ENCODE data around the gene CCDC186.

Gene CCDC186

DNA sequence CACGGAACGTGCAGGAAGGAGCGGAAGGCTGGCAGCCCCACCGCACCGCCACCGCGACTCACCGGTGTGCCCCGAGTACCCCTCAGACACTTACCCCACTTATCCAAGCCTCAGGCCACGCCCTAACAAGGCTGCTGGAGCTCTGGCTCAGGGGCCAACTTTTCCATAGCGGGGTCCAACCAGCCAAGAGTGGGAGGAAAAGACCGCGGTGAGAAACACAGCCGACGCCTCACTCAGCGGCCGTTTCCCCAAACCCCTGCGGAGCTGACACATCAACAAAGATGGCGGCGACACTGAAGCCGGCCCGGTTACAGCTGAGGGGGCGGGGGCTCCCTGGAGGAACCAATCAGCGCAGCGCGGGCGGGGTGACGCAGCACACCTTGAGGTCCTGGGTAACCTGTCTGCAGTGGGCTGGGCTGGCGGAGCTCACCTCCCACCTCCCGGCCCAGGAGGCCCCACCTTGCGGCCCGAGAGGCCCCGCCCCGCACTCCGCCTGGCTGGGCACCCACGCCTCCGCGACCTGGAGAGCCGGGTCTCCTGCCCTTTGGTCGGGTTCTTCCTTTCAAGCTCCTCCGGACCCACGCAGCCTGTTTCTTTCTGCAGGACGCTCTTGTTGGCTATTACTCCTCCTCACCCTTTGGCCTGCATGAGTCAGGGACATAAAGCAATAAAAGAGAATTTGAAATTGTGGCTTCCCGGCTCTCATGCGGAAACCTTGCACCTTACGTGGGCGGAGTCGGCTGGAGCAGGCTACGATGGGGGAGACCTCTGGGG is at the start of gene CCDC186:
CCDC186 (minus strand) TSS at position 283 of the 774 bp plus-strand sequence. CDS start 10,935 bp downstream, outside the sequence.
- DNase-seq = peak; percentile 99

DNA sequence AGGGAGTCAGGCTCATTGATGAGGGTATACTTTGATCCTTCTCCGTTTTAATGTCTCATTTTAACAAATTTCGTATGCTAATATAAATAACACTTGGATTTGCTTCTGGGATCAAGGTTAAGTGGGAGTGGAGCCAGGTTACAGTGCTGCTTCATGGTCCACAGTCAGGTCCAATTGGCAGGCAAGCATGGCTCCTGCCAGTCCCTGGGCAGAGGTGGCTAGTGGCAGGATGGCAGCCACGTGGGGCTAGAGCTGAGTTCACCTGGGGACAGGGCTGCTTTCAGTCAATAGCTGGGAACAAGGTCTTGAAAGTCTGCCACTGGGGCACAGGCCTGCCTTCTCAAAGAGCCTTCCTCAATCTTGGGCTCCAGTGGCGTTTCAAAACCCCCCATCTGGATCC is 49.1 kb upstream of the CCDC186 start:
- no peak for DNase-seq

DNA sequence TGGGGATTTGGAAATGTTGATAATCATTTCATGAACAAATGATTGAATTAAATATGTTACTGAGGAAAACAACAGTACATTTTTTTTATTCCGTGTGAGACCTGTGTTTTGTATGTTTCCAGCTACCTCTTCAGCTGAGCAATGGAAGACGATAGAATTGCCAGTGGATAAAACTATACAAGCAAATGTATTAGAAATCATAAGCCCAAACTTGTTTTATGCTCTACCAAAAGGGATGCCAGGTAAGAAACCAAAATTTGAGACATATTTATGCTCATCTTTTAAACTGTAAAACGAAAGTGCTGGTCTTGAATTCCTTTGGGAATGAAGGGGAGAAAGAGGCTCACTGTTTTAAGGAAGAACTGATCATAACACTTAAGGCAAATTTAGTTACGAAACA is 47.2 kb upstream of the CCDC186 start:
- DNase-seq = no peak

DNA sequence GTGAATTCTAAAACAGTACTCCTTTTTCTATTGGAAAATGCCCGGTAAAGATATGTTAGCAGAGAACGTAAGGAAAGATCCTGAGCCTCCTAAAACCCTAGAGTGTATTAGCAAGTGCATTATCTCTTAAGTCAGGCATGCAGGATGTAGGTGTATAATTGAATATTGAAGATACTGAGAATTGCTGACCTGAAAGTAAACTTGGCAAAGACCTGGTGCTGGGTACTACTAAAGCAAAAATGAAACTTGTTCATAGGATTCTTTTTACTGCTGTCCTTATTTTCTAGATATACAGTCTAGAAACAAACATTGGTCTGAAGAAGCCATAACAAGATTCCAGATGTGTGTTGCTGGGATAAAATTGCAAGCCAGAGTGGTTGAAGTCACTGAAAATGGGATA is 46.3 kb upstream of the CCDC186 start:
- no peak for DNase-seq

DNA sequence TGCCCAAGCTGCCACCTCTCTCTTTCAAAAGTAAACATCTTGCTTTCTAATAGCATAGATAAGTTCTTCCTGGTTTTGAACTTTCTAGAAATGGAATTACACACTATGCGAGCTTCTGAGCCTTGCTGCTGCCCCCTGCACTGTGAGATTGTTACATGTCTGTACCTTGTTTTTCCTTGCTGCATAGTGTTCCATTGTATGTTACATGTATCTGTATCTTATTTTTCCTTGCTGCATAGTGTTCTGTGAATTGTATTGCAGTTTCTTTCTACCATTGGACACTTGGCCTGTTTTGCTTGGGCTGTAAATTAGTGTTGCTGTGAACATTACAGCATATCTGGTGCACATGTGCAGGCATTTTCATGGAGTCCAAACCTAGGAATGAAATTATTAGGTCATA is 41.0 kb upstream of the CCDC186 start:
- DNase-seq = no peak

DNA sequence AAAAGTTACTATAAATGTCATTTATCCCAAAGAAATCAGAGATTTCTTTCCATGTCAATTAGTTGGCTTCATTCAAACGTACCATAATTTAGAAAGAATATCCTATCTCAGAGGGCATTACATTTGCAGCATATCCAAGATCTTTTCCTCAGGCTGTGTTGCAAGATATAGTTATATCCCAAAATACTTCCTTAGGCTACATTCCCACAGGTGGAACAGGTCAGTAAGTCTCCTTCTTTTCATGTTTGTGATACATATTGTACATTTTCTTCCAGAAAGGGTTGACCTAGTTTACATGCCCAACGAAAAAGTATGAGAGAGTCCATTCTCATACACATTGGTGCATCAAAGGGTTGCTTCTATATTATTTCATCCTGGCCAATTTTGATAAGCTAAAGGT is 38.1 kb upstream of the CCDC186 start:
- DNase-seq = no peak

DNA sequence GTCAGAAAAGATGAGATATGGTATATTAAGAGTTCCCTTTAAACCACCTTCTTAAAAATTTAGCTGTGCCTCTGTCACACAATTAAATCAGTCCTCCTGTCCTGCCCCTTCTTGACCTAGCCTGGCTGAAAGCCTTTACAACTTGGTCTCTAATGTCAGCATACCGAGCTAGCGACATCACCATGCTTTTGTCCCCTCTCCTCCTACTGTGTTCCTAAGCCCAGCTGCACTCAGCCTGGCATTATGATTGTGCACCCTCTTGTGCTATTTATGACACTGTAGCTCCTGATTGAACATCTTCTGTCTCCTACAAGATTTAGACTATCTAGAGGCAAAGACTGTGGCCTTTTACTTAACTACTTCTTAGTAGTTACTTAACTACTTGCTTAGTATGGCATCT is 34.3 kb upstream of the CCDC186 start:
- DNase-seq = no peak

DNA sequence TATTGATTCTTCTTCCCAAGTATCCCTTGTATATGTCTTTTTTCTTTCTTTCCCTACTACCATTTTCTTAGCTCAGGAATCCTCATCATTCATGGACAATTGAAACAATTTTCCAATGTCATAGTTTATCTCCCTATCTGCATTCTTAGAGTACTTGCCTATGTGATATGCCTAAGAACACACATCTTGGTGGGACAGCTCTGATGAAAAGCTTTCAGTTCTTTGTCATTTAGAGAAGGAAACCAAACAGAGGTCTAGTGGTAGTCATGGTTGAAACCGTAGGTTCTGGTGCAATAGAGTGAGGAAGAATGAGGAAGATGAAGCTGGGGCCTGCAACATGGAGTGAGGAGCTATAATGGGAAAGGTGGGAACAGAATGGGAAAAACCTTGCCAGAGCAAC is 33.3 kb upstream of the CCDC186 start:
- no peak for DNase-seq

DNA sequence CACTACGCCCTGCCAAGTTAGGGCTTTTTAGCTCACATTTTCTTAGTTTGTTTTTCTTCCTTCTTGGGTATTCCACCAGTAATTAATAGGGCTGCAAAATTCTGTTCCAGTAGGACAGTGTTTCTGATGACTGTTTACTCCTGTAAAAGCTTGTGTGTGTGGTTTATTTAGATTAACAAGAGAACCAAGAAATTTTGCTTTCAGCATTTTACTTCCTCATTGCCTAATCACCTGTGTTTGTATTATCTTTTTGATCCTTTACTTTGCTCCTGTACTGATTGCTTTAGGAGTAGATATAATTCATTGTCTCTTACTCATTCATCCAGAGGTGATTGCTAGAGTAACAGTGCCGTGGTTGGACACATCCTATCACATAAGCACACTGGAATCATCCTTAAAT is 32.9 kb upstream of the CCDC186 start:
- DNase-seq = no peak

DNA sequence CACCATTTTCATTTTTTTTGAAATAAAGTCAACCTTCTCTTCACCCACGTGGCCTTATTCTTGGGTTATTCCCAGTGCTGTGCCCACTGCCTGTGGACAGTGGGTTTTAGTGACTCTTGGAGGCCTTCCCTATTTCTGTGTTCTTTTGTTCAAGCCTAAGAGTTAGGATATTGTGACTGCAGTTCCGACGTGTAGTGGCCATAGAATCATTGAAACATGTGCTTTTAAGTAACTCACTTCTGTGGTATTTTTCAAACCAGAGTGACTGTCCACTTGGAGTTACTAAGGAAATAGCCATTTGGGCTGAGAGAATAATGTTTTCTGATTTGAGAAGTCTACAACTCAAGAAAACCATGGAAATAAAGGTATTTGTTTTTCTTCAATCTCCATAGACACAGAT is 28.8 kb upstream of the CCDC186 start:
- DNase-seq = no peak

DNA sequence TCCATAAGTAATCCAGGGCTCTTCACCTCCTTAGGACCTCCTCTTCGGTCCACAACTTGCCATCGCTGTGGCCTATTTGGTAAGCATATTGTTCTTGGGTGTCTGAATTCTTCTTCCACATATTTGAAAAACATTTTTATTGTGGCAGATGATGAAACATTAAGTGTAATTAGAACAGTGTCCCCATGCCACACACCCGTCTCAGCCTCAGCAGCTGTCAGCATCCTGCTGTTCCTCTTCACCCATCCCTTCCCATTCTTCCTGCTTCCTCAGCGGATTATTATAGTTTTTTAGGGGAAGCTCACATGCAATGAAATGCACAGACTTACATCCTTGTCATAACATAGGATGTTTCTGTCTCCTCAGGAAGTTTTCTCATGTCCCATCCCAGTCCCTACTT is 25.2 kb upstream of the CCDC186 start:
- no peak for DNase-seq

DNA sequence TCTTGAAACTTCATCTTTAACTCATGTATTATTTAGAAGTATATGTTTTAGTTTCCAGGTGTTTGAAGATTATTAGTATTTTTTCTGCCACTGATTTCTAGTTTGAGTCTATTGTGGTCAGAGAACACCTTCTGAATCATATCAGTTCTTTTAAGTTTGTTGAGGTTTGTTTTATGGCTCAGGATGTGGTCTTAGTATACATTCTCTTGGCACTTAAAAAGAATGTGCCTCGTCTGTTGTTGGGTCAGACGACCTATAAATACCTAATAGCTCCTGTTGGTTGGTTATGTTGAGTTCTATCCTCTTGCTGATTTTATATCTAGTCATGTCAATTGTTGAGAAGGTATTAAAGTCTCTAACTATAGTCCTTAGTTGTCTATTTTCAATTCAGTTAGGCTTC is 21.1 kb upstream of the CCDC186 start:
- no peak for DNase-seq

DNA sequence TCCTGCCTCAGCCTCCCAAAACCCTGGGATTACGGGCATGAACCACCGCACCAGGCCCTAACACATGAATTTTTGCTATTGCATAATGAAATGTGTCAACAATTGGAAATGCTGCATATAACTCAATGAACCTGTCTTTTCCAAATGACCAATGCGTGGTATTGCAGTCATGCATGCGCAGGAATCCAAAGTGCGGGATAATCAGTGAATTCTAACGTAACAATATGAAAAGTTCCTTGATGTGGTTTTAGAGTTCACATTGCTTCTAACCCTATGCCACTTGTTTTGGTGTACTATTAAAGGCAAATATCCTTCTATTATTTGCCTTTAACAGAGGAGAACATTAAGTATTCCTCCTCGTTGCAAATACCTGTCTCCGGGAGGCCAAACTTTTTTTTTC is 15.7 kb upstream of the CCDC186 start:
- DNase-seq = no peak

DNA sequence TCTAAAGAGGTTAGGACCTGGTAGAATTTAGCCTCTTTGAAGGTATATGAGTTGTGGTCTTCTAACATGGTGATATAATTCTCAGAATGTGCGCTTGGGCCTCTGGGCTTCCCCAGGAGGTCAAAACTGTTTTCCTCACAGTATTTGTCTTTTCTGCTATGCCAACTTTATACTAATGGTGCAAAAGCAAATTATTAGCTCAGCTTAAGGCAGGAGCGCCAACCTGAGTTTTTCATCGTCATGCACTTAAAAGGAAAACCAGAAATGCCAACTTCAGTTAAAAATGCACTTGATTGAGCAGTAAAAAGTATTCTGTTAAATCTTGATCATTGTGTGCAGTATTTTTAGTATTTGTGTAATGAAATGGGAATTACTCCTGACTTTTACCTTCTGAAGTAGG is 14.9 kb upstream of the CCDC186 start:
- DNase-seq = no peak

DNA sequence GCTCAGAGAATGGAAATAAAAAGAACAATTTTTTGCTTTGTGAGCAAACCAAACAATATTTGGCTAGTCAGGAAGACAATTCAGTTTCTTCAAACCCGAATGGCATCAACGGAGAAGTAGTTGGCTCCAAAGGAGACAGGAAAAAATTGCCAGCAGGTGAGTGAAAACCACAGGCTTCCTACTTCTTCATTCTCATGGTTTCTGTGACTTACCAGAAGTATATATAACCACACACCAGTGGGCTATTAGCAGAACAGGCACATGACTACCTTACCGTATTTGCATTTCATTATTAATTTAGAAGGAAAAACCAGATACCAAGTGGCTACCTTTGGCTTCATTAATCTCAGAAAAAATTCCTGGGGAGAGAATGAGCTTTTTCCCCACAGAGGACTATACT is 14.0 kb upstream of the CCDC186 start:
- DNase-seq = no peak

DNA sequence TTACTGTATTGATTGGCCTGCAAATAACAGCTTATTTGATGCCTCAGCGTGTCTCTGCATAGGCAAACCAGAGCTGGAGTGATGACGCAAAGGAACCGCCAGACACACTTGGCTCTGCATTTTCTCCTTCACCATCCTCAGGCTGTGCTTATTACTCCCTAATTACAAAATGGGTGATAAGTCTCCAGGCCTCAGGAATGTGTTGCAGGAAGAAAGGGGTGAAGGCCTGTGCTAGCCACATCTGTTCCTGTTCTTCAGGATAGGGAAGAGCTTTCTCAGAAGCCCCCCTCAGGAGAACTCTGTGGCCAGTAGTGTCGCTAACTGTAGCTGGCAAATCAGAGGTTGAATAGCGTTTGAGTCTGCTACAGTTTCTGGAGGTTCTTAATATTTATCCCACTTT is 10.3 kb upstream of the CCDC186 start:
- no peak for DNase-seq

DNA sequence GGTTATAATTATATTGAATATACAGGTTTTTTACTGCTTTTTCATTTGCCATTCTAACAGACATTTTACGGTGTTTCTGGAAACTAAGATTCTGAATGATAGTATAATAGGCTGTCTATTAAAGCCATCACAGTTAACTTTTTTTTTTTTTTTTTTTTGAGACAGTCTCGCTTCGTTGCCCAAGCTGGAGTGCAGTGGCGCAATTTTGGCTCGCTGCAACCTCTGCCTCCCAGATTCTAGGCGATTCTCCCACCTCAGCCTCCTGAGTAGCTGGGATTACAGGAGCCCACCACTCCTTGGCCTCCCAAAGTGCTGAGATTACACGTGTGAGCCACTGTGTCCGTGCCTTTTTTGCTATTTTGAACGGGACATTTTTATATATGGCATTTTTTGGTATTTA is 9.6 kb upstream of the CCDC186 start:
- no peak for DNase-seq

DNA sequence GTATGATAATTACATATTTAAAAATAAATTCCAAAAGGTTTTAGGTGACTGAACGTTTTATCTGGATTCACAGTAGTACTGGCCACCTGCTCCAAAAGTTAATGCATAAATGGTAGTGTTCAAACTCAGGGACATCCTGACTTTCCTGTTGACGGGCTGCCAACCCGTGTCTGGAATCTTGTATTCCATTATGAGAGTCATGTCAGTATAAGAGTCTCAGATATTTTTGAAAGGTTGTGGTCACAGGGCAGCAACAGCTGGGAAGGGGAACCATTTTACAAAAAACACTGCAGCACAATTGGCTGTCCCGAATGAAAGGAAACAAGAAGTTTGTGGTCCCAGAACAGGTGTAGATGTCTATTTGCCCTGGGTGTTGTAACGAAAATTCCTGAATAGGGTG is 8.0 kb upstream of the CCDC186 start:
- no peak for DNase-seq

DNA sequence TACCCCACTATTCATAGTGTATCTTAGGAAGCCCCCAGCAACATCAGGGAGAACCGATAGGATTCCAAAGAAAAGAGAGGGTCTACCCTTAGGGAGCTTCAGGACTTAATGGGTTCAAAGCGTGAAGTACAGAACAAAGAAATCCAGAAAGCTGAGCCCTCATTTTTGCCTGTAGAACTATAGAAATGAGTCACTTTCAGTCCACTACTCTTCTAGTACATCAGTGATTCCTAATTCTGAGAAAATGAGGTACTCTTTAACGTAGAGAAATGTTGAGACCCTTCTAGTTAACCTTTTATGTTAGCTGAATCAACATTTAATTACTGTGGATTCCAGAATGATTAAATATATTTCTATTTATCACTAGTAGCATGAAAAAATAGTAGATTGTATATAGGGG is 6.9 kb upstream of the CCDC186 start:
- no peak for DNase-seq

DNA sequence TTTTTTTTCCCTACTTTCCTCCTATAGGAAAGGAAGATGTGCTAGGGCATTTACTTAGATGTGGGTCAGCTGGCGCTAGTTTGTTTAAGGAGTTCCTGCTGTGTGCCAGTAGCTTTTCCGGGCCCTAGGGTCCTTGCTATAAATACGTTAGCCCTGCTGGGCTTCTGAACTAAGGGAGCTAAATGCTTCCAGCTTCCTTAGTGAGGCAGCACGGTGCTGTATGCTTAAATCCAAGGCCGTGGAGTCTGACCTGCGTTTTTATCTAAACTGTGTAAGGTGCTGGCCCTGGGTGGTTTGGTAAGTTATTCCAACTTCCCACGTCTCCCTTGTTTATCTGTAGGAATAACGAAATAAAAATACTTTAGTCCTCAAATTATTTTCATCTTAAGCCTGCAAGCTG is 5.7 kb upstream of the CCDC186 start:
- no peak for DNase-seq

DNA sequence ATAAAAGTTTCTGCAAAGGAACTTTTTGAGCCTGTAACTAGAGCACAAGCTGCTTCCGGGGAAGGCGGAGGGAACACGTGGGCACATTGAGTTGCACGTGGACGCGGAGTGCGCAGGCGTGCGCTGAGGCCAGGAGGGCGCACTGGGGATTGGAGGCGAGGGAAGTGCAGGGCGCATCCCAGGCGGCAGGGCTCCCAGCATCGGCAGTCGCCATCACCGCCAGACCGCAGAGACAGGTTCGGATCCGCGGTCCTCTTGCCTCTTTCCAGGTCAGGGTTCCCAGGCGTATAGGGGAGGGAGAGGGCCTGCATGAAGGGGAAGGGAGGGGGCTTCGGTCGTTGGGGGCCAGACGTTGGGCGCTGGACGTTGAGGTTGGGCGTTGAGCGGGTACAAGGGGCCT is 5.1 kb upstream of the CCDC186 start, which contains the start of gene TDRD1:
TDRD1 (plus strand) TSS at position 206 of the 400 bp plus-strand sequence. CDS start 8,479 bp downstream, outside the sequence.
- no peak for DNase-seq

DNA sequence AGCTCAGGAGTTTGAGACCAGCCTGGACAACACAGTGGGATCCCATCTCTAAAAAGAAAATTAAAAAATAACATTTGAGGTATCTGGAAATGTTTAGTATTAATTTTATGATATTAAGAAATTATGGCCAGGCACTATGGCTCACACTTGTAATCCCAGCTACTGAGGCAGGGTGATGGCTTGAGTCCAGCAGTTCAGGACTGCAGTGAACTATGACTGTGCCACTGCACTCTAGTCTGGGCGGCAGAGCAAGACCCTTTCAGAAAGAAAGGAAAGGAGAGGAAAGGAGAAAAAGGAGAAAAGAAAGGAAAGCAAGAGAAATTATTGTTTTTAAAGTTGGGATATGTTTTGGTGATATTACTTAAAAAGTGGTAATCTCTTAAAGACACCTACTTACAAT is 2.5 kb upstream of the CCDC186 start:
- no peak for DNase-seq

DNA sequence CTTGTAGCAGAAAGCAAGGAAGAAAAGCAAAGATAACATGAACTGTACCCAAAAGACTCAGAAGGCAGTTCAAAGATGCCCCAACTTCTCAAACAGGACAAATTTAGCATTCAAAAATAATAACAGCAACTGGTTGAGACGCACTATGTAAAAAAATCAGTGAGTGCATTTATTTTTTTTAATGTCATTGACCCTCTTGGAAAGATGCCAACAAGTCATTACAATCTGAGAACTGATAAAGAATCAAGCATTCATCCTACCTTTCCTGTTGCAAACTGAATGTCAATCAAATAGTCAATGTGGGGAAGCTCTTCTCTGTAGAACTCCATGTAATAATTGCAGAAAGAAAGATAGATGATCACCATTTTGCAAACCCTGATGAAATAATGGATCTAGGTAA is 1.7 kb upstream of the CCDC186 start:
- no peak for DNase-seq

DNA sequence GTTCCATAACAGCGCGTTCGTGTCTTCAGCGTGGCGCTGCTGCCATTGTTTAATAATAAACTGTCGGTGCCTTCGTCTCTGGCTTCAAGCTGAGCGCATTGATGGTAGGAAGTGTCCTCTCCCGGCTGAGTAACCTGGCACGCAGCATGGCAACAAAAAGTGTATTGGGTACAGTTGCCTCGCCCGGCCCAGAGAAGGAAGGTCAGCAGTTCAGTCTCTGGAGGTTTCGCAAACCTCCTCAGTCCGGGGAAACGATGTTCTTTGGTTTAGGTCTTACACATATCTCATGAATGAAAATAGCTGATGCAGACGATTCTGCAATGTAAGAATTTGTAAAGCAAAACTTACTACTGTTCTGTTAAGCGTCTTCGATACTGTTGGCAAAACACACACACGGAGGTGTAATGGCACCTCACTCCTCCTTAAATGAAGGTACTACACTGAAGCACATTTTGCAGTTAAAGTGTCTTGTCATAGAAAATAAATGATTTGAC is 739 bp upstream of the CCDC186 start:
- DNase-seq = no peak

DNA sequence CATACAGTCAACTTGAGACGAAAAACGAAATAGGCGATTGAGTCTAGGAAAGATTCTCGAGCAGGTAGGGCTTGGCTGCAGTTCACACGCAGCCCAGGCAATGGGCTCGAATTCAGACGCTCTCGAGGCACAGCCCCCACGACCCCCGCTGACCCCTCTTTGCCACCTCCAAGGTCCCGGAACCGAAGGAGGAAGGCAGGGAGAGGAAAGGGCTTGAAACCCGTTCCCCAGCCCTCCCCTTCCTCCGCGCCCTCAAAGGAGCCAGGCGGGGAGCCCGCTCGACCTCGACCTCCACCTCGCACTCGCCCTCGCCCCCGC is 441 bp downstream of the CCDC186 start:
- DNase-seq = no peak

Data from activated CD4-positive, alpha-beta T cell treated with anti-CD3 and anti-CD28 coated beads, Interleukin-2, amount 50 U/mL, for 4 hours (primary cell).